CD14-positive monocyte (primary cell): ENCODE results near the gene MMP7. TPM values are rescaled to one million over a fixed set of nuclear protein-coding genes. Genes with fewer than 3 reads are reported as not detected.

ENCODE experiments used
- DNase-seq, 3 donors: peaks; one replicate each; pipeline ENCODE4 v3.0.0-alpha.2; 2011 to 2022
- H2AFZ ChIP-seq: 2 replicates; pipeline ENCODE4 v1.6.0; 2012; ENCODE audit warnings: mild to moderate bottlenecking, low read depth, low read length, inconsistent platforms; ENCODE audit not compliant: insufficient read depth, poor library complexity, severe bottlenecking
- H3K27ac ChIP-seq, 2 donors: 1 replicate in 1 of 2; 2 replicates in 1 of 2; pipeline ENCODE4 v1.5.1; 2012 to 2013; ENCODE audit warnings: low read length in 2 of 2, control low read depth in 1 of 2, inconsistent platforms in 1 of 2, low read depth in 1 of 2, mild to moderate bottlenecking in 1 of 2
- H3K27me3 ChIP-seq, 2 donors: one replicate each; pipeline versions ENCODE4 v1.6.0 to v1.6.1; 2011 to 2013; ENCODE audit warnings: low read length in 2 of 2; ENCODE audit not compliant: control insufficient read depth in 2 of 2, insufficient read depth in 2 of 2
- H3K36me3 ChIP-seq, 2 donors: replicated peaks in 1 of 2; 1 replicate in 1 of 2; 2 replicates in 1 of 2; pipeline versions ENCODE4 v1.5.1 to v1.6.1; 2012 to 2013; ENCODE audit warnings: low read length in 2 of 2, control low read depth in 1 of 2, inconsistent platforms in 1 of 2, mild to moderate bottlenecking in 1 of 2; ENCODE audit not compliant: insufficient read depth in 2 of 2, control insufficient read depth in 1 of 2
- H3K4me1 ChIP-seq, 2 donors: 1 replicate in 1 of 2; 2 replicates in 1 of 2; pipeline versions ENCODE4 v1.5.1 to v1.6.1; 2012 to 2013; ENCODE audit warnings: low read length in 2 of 2, control low read depth in 1 of 2, inconsistent platforms in 1 of 2, mild to moderate bottlenecking in 1 of 2, moderate library complexity in 1 of 2; ENCODE audit not compliant: insufficient read depth in 2 of 2, control insufficient read depth in 1 of 2
- H3K4me2 ChIP-seq: replicated peaks from 2 replicates; pipeline ENCODE3; 2012; ENCODE audit warnings: low read length, moderate library complexity, mild to moderate bottlenecking; ENCODE audit not compliant: poor library complexity, severe bottlenecking; ENCODE audit errors: extremely low read depth
- H3K4me3 ChIP-seq, 3 experiments: fragments of 200-600 bp in 1 of 3; sonication (generic) in 1 of 3; replicated peaks in 1 of 3; 1 replicate in 2 of 3; 2 replicates in 1 of 3; pipeline ENCODE4 v1.5.1; 2011 to 2013; ENCODE audit warnings: low read length in 3 of 3, mild to moderate bottlenecking in 3 of 3, control low read depth in 2 of 3, low read depth in 2 of 3, inconsistent platforms in 1 of 3, moderate library complexity in 1 of 3
- H3K79me2 ChIP-seq: 2 replicates; pipeline ENCODE4 v1.6.0; 2012; ENCODE audit warnings: mild to moderate bottlenecking, control low read depth, inconsistent platforms, low read length, moderate library complexity; ENCODE audit not compliant: insufficient read depth
- H3K9ac ChIP-seq: 2 replicates; pipeline ENCODE4 v1.6.0; 2017; ENCODE audit warnings: low read length, mild to moderate bottlenecking; ENCODE audit not compliant: insufficient read depth, poor library complexity, severe bottlenecking
- H3K9me3 ChIP-seq, 2 donors: replicated peaks in 1 of 2; 1 replicate in 1 of 2; 2 replicates in 1 of 2; pipeline versions ENCODE4 v1.5.1 to v1.6.1; 2012 to 2013; ENCODE audit warnings: low read length in 2 of 2, control low read depth in 1 of 2; ENCODE audit not compliant: control insufficient read depth in 1 of 2, insufficient read depth in 1 of 2
- H4K20me1 ChIP-seq: 2 replicates; pipeline ENCODE4 v1.6.0; 2012; ENCODE audit warnings: mild to moderate bottlenecking, low read length, control low read depth, moderate library complexity; ENCODE audit not compliant: insufficient read depth
- H3K27ac Mint-ChIP-seq, 7 donors: one replicate each; pipeline ENCODE4 v1.8.0; 2020; ENCODE audit warnings: mild to moderate bottlenecking in 7 of 7, mixed read lengths in 7 of 7, moderate library complexity in 6 of 7, inconsistent platforms in 2 of 7
- H3K27me3 Mint-ChIP-seq, 3 donors: one replicate each; pipeline ENCODE4 v1.8.0; 2021 to 2022; ENCODE audit warnings: low read depth in 3 of 3, mild to moderate bottlenecking in 3 of 3, mixed read lengths in 3 of 3, moderate library complexity in 3 of 3, inconsistent platforms in 1 of 3
- H3K36me3 Mint-ChIP-seq, 2 donors: one replicate each; pipeline ENCODE4 v1.8.0; 2020; ENCODE audit warnings: mixed read lengths in 2 of 2, inconsistent platforms in 1 of 2, mild to moderate bottlenecking in 1 of 2
- H3K4me1 Mint-ChIP-seq: one replicate; pipeline ENCODE4 v1.8.0; 2020; ENCODE audit warnings: mild to moderate bottlenecking, mixed read lengths
- H3K4me3 Mint-ChIP-seq, 2 donors: one replicate each; pipeline ENCODE4 v1.8.0; 2020; ENCODE audit warnings: mild to moderate bottlenecking in 2 of 2, mixed read lengths in 2 of 2, moderate library complexity in 1 of 2
- H3K9me3 Mint-ChIP-seq, 7 donors: one replicate each; pipeline ENCODE4 v1.8.0; 2020 to 2022; ENCODE audit warnings: mixed read lengths in 7 of 7, mild to moderate bottlenecking in 6 of 7, moderate library complexity in 6 of 7, inconsistent platforms in 2 of 7
- WGBS: methylation state at CpG from one replicate; pipeline ENCODE4 v1.1.5; 2013; ENCODE audit warnings: missing lambda C conversion rate; ENCODE audit not compliant: insufficient coverage; 5-methylcytosine and 5-hydroxymethylcytosine counted together
- intact Hi-C, 2 donors: fragments of 100-400 bp; cut with micrococcal nuclease; formaldehyde crosslinking; loops; one replicate each; pipeline versions ENCODE4 v1.15.0 to v1.15.1; 2023
- polyA plus RNA-seq, 3 donors: library from polyadenylated mRNA; depleted of rRNA in 1 of 3; unstranded in 2 of 3; stranded (reverse) in 1 of 3; fragments of 300-500 nt in 2 of 3; fragments of >200 nt in 1 of 3; fragmentation: Illumina TruSeq in 2 of 3; gene quantifications; 1 replicate in 2 of 3; 2 replicates in 1 of 3; pipeline ENCODE4 v1.2.3, GENCODE V29; 2012 to 2021
- TF ChIP-seq, protein P1 (sequence below): fragments of 200-600 bp; IDR thresholded peaks from one replicate; pipeline ENCODE4 v1.8.0; 2022; ENCODE audit warnings: antibody characterized with exemption, mild to moderate bottlenecking

MMP7 gene
- polyA plus RNA-seq, 3 donors, result not detected

DNA sequence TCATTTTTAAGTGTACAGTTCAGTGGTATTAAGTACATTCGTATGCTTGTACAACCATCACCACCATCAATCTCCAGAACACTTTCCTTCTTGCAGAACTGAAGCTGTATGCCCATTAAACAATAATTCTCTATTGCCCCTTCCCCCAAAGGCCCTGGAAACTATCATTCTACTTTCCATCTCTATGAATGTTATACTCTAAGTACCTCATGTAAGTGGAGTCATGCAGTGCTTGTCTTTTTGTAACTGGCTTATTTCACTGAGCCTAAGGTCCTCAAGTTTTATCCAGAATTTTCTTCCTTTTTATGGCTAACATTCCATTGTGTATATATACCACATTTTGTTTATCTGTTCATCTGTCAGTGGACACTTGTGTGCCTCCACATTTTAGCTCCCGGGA, 29.7 kb downstream of the MMP7 start:
- intact Hi-C loops, result no loop called here
- Histone ChIP-seq H3K4me1 (no peaks in the 10 kb centered on the region), H3K79me2 (no peaks in the 10 kb centered on the region), H3K27ac (no peak overlapping the region), H3K4me2 (no peak overlapping the region), H3K4me3 (no peak overlapping the region), H3K9ac (no peak overlapping the region), H3K27me3 (no peaks in the 10 kb centered on the region), H3K36me3 (no peaks in the 10 kb centered on the region), H4K20me1 (no peaks in the 10 kb centered on the region), H2AFZ (no peak overlapping the region), H3K9me3 (no peaks in the 10 kb centered on the region)
- Mint-ChIP-seq H3K4me3 (no peak overlapping the region), H3K36me3 (no peaks in the 10 kb centered on the region), H3K4me1 (no peaks in the 10 kb centered on the region), H3K9me3 (peaks cover 0 to 2% (median 0%) of the 10 kb centered on the region in 7 donors), H3K27ac (no peak overlapping the region), H3K27me3 (peaks cover 0 to 1% (median 0%) of the 10 kb centered on the region in 3 donors)
- TF ChIP-seq, protein P1, sequence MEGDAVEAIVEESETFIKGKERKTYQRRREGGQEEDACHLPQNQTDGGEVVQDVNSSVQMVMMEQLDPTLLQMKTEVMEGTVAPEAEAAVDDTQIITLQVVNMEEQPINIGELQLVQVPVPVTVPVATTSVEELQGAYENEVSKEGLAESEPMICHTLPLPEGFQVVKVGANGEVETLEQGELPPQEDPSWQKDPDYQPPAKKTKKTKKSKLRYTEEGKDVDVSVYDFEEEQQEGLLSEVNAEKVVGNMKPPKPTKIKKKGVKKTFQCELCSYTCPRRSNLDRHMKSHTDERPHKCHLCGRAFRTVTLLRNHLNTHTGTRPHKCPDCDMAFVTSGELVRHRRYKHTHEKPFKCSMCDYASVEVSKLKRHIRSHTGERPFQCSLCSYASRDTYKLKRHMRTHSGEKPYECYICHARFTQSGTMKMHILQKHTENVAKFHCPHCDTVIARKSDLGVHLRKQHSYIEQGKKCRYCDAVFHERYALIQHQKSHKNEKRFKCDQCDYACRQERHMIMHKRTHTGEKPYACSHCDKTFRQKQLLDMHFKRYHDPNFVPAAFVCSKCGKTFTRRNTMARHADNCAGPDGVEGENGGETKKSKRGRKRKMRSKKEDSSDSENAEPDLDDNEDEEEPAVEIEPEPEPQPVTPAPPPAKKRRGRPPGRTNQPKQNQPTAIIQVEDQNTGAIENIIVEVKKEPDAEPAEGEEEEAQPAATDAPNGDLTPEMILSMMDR, result no peak
- 100% methylated on average over 1 of the region's 2 CpGs for WGBS
- no peak for DNase-seq

DNA sequence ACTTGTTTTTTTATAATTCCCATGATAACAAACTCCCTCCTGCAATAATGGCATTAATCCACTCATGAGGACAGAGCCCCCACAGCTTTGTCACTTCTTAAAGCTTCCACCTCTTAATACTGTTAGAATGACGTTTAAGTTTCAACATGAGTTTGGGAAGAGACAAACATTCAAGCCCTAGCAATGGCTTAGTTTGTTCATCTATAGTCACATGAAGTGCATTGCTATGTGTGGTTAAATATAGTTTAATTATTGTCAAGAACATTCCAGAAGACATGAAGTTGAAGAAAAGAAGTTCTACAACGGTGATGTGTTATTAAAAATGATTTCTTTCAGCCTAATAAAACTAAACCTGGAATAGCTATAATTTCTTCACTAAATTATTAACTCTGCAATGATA, 30.6 kb downstream of the MMP7 start:
- Histone ChIP-seq H4K20me1 (no peaks in the 10 kb centered on the region), H3K4me3 (no peak overlapping the region), H3K79me2 (no peaks in the 10 kb centered on the region), H3K27ac (no peak overlapping the region), H3K9me3 (no peaks in the 10 kb centered on the region), H3K4me1 (no peaks in the 10 kb centered on the region), H3K36me3 (no peaks in the 10 kb centered on the region), H2AFZ (no peak overlapping the region), H3K9ac (no peak overlapping the region), H3K4me2 (no peak overlapping the region), H3K27me3 (no peaks in the 10 kb centered on the region)
- H3K27ac Mint-ChIP-seq, result no peak overlapping the region
- no peaks in the 10 kb centered on the region for H3K4me1 Mint-ChIP-seq
- intact Hi-C loops, result loop anchor here (5.0 to 10.0 kb wide), 3 partner anchors 108 to 215 kb away; no protein-coding TSS in a partner anchor
- H3K27me3 Mint-ChIP-seq, result peaks cover 0 to 1% (median 0%) of the 10 kb centered on the region in 3 donors
- H3K4me3 Mint-ChIP-seq, result no peak overlapping the region
- WGBS, result no CpG with 5 or more reads among the region's 2 CpGs
- H3K9me3 Mint-ChIP-seq, result peaks cover 0 to 2% (median 0%) of the 10 kb centered on the region in 7 donors
- H3K36me3 Mint-ChIP-seq, result no peaks in the 10 kb centered on the region
- no peak for DNase-seq
- TF ChIP-seq, protein P1, result no peak
